Fibroblast of lung (primary cell): Measurements from ENCODE around the gene PTBP2. TPM values are rescaled to one million over a fixed set of nuclear protein-coding genes. Genes with fewer than 3 reads are reported as not detected.

Source experiments
- DNase-seq, 2 donors: peaks; one replicate each; pipeline versions ENCODE4 v3.0.0 to v3.0.0-alpha.2; 2010; ENCODE audit warnings: low read depth in 2 of 2
- H2AFZ ChIP-seq: 2 replicates; pipeline ENCODE4 v1.5.1; 2012; ENCODE audit warnings: low read length, control low read depth, inconsistent platforms
- H3K27ac ChIP-seq: 2 replicates; pipeline ENCODE4 v1.5.1; 2011; ENCODE audit warnings: low read length, control low read depth; ENCODE audit not compliant: insufficient read depth
- H3K27me3 ChIP-seq: 2 replicates; pipeline ENCODE4 v1.5.1; 2011; ENCODE audit warnings: mild to moderate bottlenecking, low read length; ENCODE audit not compliant: control insufficient read depth, insufficient read depth
- H3K36me3 ChIP-seq: 2 replicates; pipeline ENCODE4 v1.5.1; 2011; ENCODE audit warnings: low read length; ENCODE audit not compliant: control insufficient read depth, insufficient read depth
- H3K4me1 ChIP-seq: 2 replicates; pipeline ENCODE4 v1.5.1; 2011; ENCODE audit warnings: low read length; ENCODE audit not compliant: control insufficient read depth, insufficient read depth; ENCODE audit errors: extremely low read depth
- H3K4me2 ChIP-seq: 2 replicates; pipeline ENCODE4 v1.5.1; 2011; ENCODE audit warnings: low read length, control low read depth; ENCODE audit not compliant: insufficient read depth; ENCODE audit errors: extremely low read depth
- H3K4me3 ChIP-seq, 4 experiments: fragments of 200-600 bp in 1 of 4; sonication (generic) in 1 of 4; replicated peaks in 1 of 4; 2 replicates each; pipeline ENCODE4 v1.5.1; 2011 to 2016; ENCODE audit warnings: low read length in 4 of 4, low read depth in 3 of 4, mild to moderate bottlenecking in 3 of 4, control low read depth in 2 of 4, inconsistent platforms in 1 of 4, mixed read lengths in 1 of 4; ENCODE audit not compliant: insufficient read depth in 1 of 4; ENCODE audit errors: control extremely low read depth in 1 of 4
- H3K79me2 ChIP-seq: 2 replicates; pipeline ENCODE4 v1.5.1; 2012; ENCODE audit warnings: mild to moderate bottlenecking, low read length, inconsistent platforms; ENCODE audit not compliant: control insufficient read depth, insufficient read depth
- H3K9ac ChIP-seq: 2 replicates; pipeline ENCODE4 v1.5.1; 2011; ENCODE audit warnings: mild to moderate bottlenecking, low read length, control low read depth; ENCODE audit not compliant: insufficient read depth
- H3K9me3 ChIP-seq: 2 replicates; pipeline ENCODE4 v1.5.1; 2012; ENCODE audit warnings: low read depth, low read length; ENCODE audit not compliant: control insufficient read depth, insufficient read depth
- H4K20me1 ChIP-seq: 2 replicates; pipeline ENCODE4 v1.5.1; 2011; ENCODE audit warnings: low read length; ENCODE audit not compliant: control insufficient read depth, insufficient read depth; ENCODE audit errors: extremely low read depth
- EZH2 ChIP-seq: IDR thresholded peaks from 2 replicates; pipeline ENCODE4 v1.5.1; 2012; ENCODE audit warnings: low read length, control low read depth, mild to moderate bottlenecking; ENCODE audit errors: missing control alignments
- polyA plus RNA-seq, 2 donors: library from polyadenylated mRNA; depleted of rRNA in 1 of 2; stranded (reverse) in 1 of 2; unstranded in 1 of 2; fragments of >200 nt; gene quantifications; 2 replicates each; pipeline ENCODE4 v1.2.1, GENCODE V29; 2011 to 2012; ENCODE audit warnings: missing spikeins in 1 of 2
- total RNA-seq: library from RNA; depleted of rRNA; stranded (reverse); fragments of >200 nt; gene quantifications from 2 replicates; pipeline ENCODE4 v1.2.1, GENCODE V29; 2014
- TF ChIP-seq, protein P1 (sequence below), 2 donors: IDR thresholded peaks in 1 of 2; conservative IDR thresholded peaks in 1 of 2; 1 replicate in 1 of 2; 2 replicates in 1 of 2; pipeline ENCODE4 v1.5.1; 2011 to 2012; ENCODE audit warnings: low read length in 2 of 2, control low read depth in 1 of 2, inconsistent platforms in 1 of 2, low read depth in 1 of 2, mild to moderate bottlenecking in 1 of 2

PTBP2 gene
- total and polyA plus RNA-seq, 2 donors (not counting 1 experiment from before 2014, with no cell fraction given): 19.7 to 24.6 TPM

GRCh38 chr1:96683931-96684330, 37.7 kb upstream of the PTBP2 start:
- no peak for TF ChIP-seq EZH2
- TF ChIP-seq, protein P1, sequence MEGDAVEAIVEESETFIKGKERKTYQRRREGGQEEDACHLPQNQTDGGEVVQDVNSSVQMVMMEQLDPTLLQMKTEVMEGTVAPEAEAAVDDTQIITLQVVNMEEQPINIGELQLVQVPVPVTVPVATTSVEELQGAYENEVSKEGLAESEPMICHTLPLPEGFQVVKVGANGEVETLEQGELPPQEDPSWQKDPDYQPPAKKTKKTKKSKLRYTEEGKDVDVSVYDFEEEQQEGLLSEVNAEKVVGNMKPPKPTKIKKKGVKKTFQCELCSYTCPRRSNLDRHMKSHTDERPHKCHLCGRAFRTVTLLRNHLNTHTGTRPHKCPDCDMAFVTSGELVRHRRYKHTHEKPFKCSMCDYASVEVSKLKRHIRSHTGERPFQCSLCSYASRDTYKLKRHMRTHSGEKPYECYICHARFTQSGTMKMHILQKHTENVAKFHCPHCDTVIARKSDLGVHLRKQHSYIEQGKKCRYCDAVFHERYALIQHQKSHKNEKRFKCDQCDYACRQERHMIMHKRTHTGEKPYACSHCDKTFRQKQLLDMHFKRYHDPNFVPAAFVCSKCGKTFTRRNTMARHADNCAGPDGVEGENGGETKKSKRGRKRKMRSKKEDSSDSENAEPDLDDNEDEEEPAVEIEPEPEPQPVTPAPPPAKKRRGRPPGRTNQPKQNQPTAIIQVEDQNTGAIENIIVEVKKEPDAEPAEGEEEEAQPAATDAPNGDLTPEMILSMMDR (conservative IDR thresholded peaks at IDR 0.05 in 1 of 2, IDR thresholded peaks at IDR 0.05 in 1 of 2; ENCODE audit: low read depth in 1 of 2, low read length in 2 of 2): no peak
- Histone ChIP-seq H3K27ac (no peak overlapping the region), H3K9me3 (no peaks in the 10 kb centered on the region), H3K9ac (no peak overlapping the region), H3K79me2 (no peaks in the 10 kb centered on the region), H3K4me2 (no peak overlapping the region), H3K36me3 (no peaks in the 10 kb centered on the region), H4K20me1 (no peaks in the 10 kb centered on the region), H2AFZ (no peak overlapping the region), H3K27me3 (no peaks in the 10 kb centered on the region), H3K4me3 (no peak overlapping the region), H3K4me1 (no peaks in the 10 kb centered on the region)
- DNase-seq: peak in 1 of 2 donors; percentile 55

GRCh38 chr1:96684744-96685143, 36.8 kb upstream of the PTBP2 start:
- Histone ChIP-seq H3K4me3 (no peak overlapping the region), H3K4me2 (no peak overlapping the region), H3K79me2 (no peaks in the 10 kb centered on the region), H3K27ac (no peak overlapping the region), H3K27me3 (no peaks in the 10 kb centered on the region), H2AFZ (no peak overlapping the region), H3K9ac (no peak overlapping the region), H3K4me1 (no peaks in the 10 kb centered on the region), H4K20me1 (no peaks in the 10 kb centered on the region), H3K36me3 (no peaks in the 10 kb centered on the region), H3K9me3 (no peaks in the 10 kb centered on the region)
- DNase-seq: no peak
- TF ChIP-seq, protein P1 (conservative IDR thresholded peaks at IDR 0.05 in 1 of 2, IDR thresholded peaks at IDR 0.05 in 1 of 2; ENCODE audit: low read depth in 1 of 2, low read length in 2 of 2): no peak
- no peak for TF ChIP-seq EZH2

GRCh38 chr1:96688767-96689166, 32.8 kb upstream of the PTBP2 start:
- TF ChIP-seq EZH2: no peak
- Histone ChIP-seq H3K36me3 (no peaks in the 10 kb centered on the region), H3K9me3 (no peaks in the 10 kb centered on the region), H3K4me2 (no peak overlapping the region), H2AFZ (no peak overlapping the region), H3K4me3 (no peak overlapping the region), H4K20me1 (no peaks in the 10 kb centered on the region), H3K27me3 (no peaks in the 10 kb centered on the region), H3K4me1 (no peaks in the 10 kb centered on the region), H3K9ac (no peak overlapping the region), H3K27ac (no peak overlapping the region), H3K79me2 (no peaks in the 10 kb centered on the region)
- DNase-seq: no peak
